ENCODE measurements around the gene PDE11A.

Gene PDE11A

DNA sequence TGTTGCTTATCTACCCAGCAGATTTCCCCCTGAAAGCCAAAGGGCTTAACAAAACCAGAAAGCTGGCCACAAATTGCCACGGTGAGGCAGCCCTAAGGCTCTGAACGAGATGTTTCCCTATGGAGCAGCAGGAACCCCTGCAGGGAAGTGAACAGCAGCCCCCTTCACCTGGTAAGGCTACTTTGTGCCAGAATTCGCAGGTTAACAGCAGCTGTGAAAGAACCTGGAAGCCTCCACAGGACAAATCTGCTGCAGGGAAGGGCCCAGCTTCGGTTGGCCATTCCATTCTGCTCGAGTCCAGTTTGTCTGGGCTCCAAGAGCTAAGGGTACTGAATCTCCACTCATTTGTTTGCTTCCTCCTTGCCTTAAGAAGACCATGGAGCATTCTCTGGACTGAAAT is 175.3 kb downstream of the PDE11A start:
- no peaks in the 10 kb centered on the region for H3K9me3 ChIP-seq (ENCODE audit: insufficient read depth, low read length)
- no peaks in the 10 kb centered on the region for H3K36me3 ChIP-seq (ENCODE audit: low read length)
- no peaks in the 10 kb centered on the region for H3K27me3 ChIP-seq (ENCODE audit: low read length)
- no peak overlapping the region for H3K9ac ChIP-seq (ENCODE audit: low read length)
- H3K4me2 ChIP-seq (ENCODE audit: low read depth, low read length, poor library complexity, severe bottlenecking), result no peak overlapping the region
- no peaks in the 10 kb centered on the region for H3F3A ChIP-seq (ENCODE audit: insufficient read depth)
- H2AFZ ChIP-seq (ENCODE audit: low read depth, low read length, severe bottlenecking), result no peak overlapping the region
- TF ChIP-seq, protein P1, sequence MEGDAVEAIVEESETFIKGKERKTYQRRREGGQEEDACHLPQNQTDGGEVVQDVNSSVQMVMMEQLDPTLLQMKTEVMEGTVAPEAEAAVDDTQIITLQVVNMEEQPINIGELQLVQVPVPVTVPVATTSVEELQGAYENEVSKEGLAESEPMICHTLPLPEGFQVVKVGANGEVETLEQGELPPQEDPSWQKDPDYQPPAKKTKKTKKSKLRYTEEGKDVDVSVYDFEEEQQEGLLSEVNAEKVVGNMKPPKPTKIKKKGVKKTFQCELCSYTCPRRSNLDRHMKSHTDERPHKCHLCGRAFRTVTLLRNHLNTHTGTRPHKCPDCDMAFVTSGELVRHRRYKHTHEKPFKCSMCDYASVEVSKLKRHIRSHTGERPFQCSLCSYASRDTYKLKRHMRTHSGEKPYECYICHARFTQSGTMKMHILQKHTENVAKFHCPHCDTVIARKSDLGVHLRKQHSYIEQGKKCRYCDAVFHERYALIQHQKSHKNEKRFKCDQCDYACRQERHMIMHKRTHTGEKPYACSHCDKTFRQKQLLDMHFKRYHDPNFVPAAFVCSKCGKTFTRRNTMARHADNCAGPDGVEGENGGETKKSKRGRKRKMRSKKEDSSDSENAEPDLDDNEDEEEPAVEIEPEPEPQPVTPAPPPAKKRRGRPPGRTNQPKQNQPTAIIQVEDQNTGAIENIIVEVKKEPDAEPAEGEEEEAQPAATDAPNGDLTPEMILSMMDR (IDR thresholded peaks at IDR 0.05; ENCODE audit: insufficient read depth, low read length, poor library complexity, severe bottlenecking), result no peak
- no peak for TF ChIP-seq EZH2phosphoT487 (conservative IDR thresholded peaks at IDR 0.05; ENCODE audit: low read length)
- H4K20me1 ChIP-seq (ENCODE audit: low read depth, low read length), result no peaks in the 10 kb centered on the region
- H3K9me2 ChIP-seq (replicated peaks; ENCODE audit: insufficient read depth, low read length), result no peaks in the 10 kb centered on the region
- no peak overlapping the region for H3K27ac ChIP-seq (ENCODE audit: low read depth, low read length)
- no peak overlapping the region for H3K4me3 ChIP-seq (ENCODE audit: insufficient read depth, low read length, poor library complexity, severe bottlenecking)
- no peaks in the 10 kb centered on the region for H3K79me2 ChIP-seq (ENCODE audit: insufficient read depth, low read length)

DNA sequence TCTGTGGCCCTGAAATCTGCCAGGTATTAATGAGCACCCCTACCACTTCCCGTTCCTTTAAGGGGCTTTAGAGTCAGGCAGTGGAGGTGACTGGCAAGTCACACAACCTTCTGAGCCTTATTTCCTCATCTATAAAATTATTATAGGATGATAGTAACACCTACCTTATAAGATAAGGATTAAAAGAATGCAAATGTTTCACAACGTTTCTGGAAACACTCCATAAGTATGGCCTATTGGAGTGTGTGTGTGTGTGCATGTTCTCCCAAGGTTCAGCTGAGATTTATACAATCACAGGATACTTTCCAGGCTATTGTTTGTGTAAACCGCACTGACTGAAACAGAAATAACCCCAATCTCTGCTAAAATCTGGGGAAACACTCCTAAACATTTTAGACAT is 176.0 kb downstream of the PDE11A start:
- H3K9me2 ChIP-seq (replicated peaks; ENCODE audit: insufficient read depth, low read length), result no peaks in the 10 kb centered on the region
- H3K79me2 ChIP-seq (ENCODE audit: insufficient read depth, low read length), result no peaks in the 10 kb centered on the region
- no peak overlapping the region for H3K9ac ChIP-seq (ENCODE audit: low read length)
- no peak overlapping the region for H3K27ac ChIP-seq (ENCODE audit: low read depth, low read length)
- no peaks in the 10 kb centered on the region for H4K20me1 ChIP-seq (ENCODE audit: low read depth, low read length)
- H3F3A ChIP-seq (ENCODE audit: insufficient read depth), result no peaks in the 10 kb centered on the region
- H2AFZ ChIP-seq (ENCODE audit: low read depth, low read length, severe bottlenecking), result no peak overlapping the region
- no peak overlapping the region for H3K4me3 ChIP-seq (ENCODE audit: insufficient read depth, low read length, poor library complexity, severe bottlenecking)
- H3K4me2 ChIP-seq (ENCODE audit: low read depth, low read length, poor library complexity, severe bottlenecking), result no peak overlapping the region
- no peaks in the 10 kb centered on the region for H3K27me3 ChIP-seq (ENCODE audit: low read length)
- H3K36me3 ChIP-seq (ENCODE audit: low read length), result no peaks in the 10 kb centered on the region
- TF ChIP-seq EZH2phosphoT487 (conservative IDR thresholded peaks at IDR 0.05; ENCODE audit: low read length), result no peak
- TF ChIP-seq, protein P1 (IDR thresholded peaks at IDR 0.05; ENCODE audit: insufficient read depth, low read length, poor library complexity, severe bottlenecking), result no peak
- H3K9me3 ChIP-seq (ENCODE audit: insufficient read depth, low read length), result no peaks in the 10 kb centered on the region

DNA sequence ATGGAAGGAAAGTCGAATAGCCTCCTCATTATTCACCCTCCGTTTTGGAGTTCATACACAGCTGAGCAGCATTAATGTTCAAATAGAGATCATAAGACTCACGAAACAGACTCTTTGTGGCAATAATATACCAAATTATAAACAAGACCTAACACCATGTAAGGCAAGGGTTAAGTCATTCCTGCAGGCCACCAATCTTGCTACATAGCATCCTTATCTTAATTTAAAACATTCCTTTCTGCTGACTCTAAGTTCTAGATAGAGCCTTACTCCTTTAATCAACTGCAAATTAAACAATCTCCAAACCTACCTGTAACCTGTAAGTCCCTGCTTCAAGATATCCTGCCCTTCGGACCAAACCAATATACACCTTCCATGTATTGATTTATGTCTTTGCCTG is 178.0 kb downstream of the PDE11A start:
- no peak overlapping the region for H3K4me3 ChIP-seq (ENCODE audit: insufficient read depth, low read length, poor library complexity, severe bottlenecking)
- H3K9me3 ChIP-seq (ENCODE audit: insufficient read depth, low read length), result no peaks in the 10 kb centered on the region
- no peaks in the 10 kb centered on the region for H3K79me2 ChIP-seq (ENCODE audit: insufficient read depth, low read length)
- H3K36me3 ChIP-seq (ENCODE audit: low read length), result no peaks in the 10 kb centered on the region
- TF ChIP-seq EZH2phosphoT487 (conservative IDR thresholded peaks at IDR 0.05; ENCODE audit: low read length), result no peak
- TF ChIP-seq, protein P1 (IDR thresholded peaks at IDR 0.05; ENCODE audit: insufficient read depth, low read length, poor library complexity, severe bottlenecking), result no peak
- H4K20me1 ChIP-seq (ENCODE audit: low read depth, low read length), result no peaks in the 10 kb centered on the region
- no peaks in the 10 kb centered on the region for H3K27me3 ChIP-seq (ENCODE audit: low read length)
- H3K4me2 ChIP-seq (ENCODE audit: low read depth, low read length, poor library complexity, severe bottlenecking), result no peak overlapping the region
- no peak overlapping the region for H2AFZ ChIP-seq (ENCODE audit: low read depth, low read length, severe bottlenecking)
- H3K27ac ChIP-seq (ENCODE audit: low read depth, low read length), result no peak overlapping the region
- no peak overlapping the region for H3K9ac ChIP-seq (ENCODE audit: low read length)
- no peaks in the 10 kb centered on the region for H3K9me2 ChIP-seq (replicated peaks; ENCODE audit: insufficient read depth, low read length)
- no peaks in the 10 kb centered on the region for H3F3A ChIP-seq (ENCODE audit: insufficient read depth)

All from SU-DHL-6 (cell line).